GM10266 (cell line): ENCODE results near the gene ROMO1.
"Not testable (repeated sequence)": the region's sequence is repeated elsewhere in the genome, so short reads cannot be mapped to it uniquely, and the experiment has no call there.

ENCODE experiments used
- DNase-seq: peaks from one replicate; pipeline ENCODE4 v3.0.0; 2012; ENCODE audit errors: extremely low spot score
- CTCF ChIP-seq: IDR thresholded peaks from 2 replicates; pipeline ENCODE4 v1.5.1; 2012; ENCODE audit warnings: mild to moderate bottlenecking, low read depth; ENCODE audit not compliant: control insufficient read depth, insufficient read depth; ENCODE audit errors: missing control alignments

The ROMO1 gene

GRCh38 chr20:35665949-35666288 is 33.3 kb upstream of the ROMO1 start:
- DNase-seq = no peak

GRCh38 chr20:35669221-35669620 is 30.0 kb upstream of the ROMO1 start:
- no peak for DNase-seq
- TF ChIP-seq CTCF = no peak

More at GRCh38 chr20:35665949-35666288, 33.3 kb upstream of the ROMO1 start:
- no peak for TF ChIP-seq CTCF

- DNase-seq = no peak
- no peak for TF ChIP-seq CTCF
These were observed 29.5 kb upstream of the ROMO1 start for GRCh38 chr20:35669681-35670080.

GRCh38 chr20:35673884-35674283 is 25.3 kb upstream of the ROMO1 start:
- DNase-seq = no peak
- no peak for TF ChIP-seq CTCF

- TF ChIP-seq CTCF = no peak
- no peak for DNase-seq
These were observed 24.3 kb upstream of the ROMO1 start for GRCh38 chr20:35674921-35675320.

- TF ChIP-seq CTCF = no peak
- no peak for DNase-seq
These were observed 18.6 kb upstream of the ROMO1 start for GRCh38 chr20:35680452-35681183.

GRCh38 chr20:35681960-35682359 is 17.2 kb upstream of the ROMO1 start:
- no peak for TF ChIP-seq CTCF

GRCh38 chr20:35685368-35685767 is 13.8 kb upstream of the ROMO1 start:
- DNase-seq = not testable (repeated sequence)

More at GRCh38 chr20:35681960-35682359, 17.2 kb upstream of the ROMO1 start:
- no peak for DNase-seq
